ENCODE results near the gene GPR63.

Gene GPR63

GRCh38 chr6:96749891-96750290, 87.4 kb downstream of the GPR63 start:
- no peak for DNase-seq
